HepG2 (cell line): ENCODE results near the gene CACNG4. TPM values are rescaled to one million over a fixed set of nuclear protein-coding genes. Genes with fewer than 3 reads are reported as not detected.
A peak's percentile ranks its signal among the peaks of the same experiment; 100 is the strongest.

Source experiments
- ATAC-seq: fragments of 200-7000 bp; cut with Tn5 transposase; 3 replicates; pipeline ENCODE4 v1.9.1; 2020; ENCODE audit warnings: mild to moderate bottlenecking, moderate library complexity
- BruUV-seq: library from RNA; stranded (reverse); fragments of 400-500 nt; replicated peaks from 2 replicates; lab custom pipeline; 2021; lab: Mats Ljungman, UMichigan
- CTCF ChIA-PET: fragments of 300-600 bp; formaldehyde crosslinking; extraction: SDS; loops from one replicate; lab custom pipeline; 2021; ENCODE audit warnings: low total read pairs, inconsistent platforms, low intra/inter-chr PET ratio; lab: Yijun Ruan, JAX
- POLR2A ChIA-PET: fragments of 350-600 bp; sonication (Branson Sonifier 250); formaldehyde crosslinking; loops from one replicate; lab custom pipeline; 2020; ENCODE audit warnings: antibody characterized with exemption, inconsistent platforms; lab: Yijun Ruan, JAX
- DNase-seq: peaks from one replicate; pipeline ENCODE4 v3.0.0-alpha.2; 2015; ENCODE audit warnings: low spot score
- FAIRE-seq: peaks from 3 replicates; lab custom pipeline; 2011; peaks lifted over from hg19 to GRCh38; lab: Jason Lieb, UNC
- H2AFZ ChIP-seq: one replicate; pipeline ENCODE4 v1.6.1; 2011; ENCODE audit warnings: low read length, inconsistent platforms
- H3K27ac ChIP-seq: fragments of 300-600 bp; 3 replicates; pipeline ENCODE4 v1.8.0; 2011; ENCODE audit warnings: mixed run types, mild to moderate bottlenecking, mixed read lengths, low read length, inconsistent platforms; ENCODE audit not compliant: insufficient read depth; ENCODE audit errors: extremely low read length
- H3K27me3 ChIP-seq, 2 experiments: fragments of 200-600 bp in 1 of 2; 2 replicates in 1 of 2; 3 replicates in 1 of 2; pipeline versions ENCODE4 v1.6.0 to v1.8.0; 2011; ENCODE audit warnings: low read length in 2 of 2, mild to moderate bottlenecking in 2 of 2, moderate library complexity in 2 of 2, inconsistent platforms in 1 of 2; ENCODE audit not compliant: insufficient read depth in 2 of 2, control insufficient read depth in 1 of 2
- H3K36me3 ChIP-seq, 2 experiments: fragments of 200-600 bp in 1 of 2; replicated peaks in 1 of 2; 2 replicates in 1 of 2; 3 replicates in 1 of 2; pipeline versions ENCODE4 v1.5.1 to v1.8.0; 2011; ENCODE audit warnings: low read length in 2 of 2, inconsistent platforms in 1 of 2; ENCODE audit not compliant: insufficient read depth in 2 of 2, control insufficient read depth in 1 of 2
- H3K4me1 ChIP-seq: 2 replicates; pipeline ENCODE4 v1.5.1; 2012; ENCODE audit warnings: low read length, inconsistent platforms; ENCODE audit not compliant: insufficient read depth
- H3K4me2 ChIP-seq: 2 replicates; pipeline ENCODE4 v1.6.0; 2011; ENCODE audit warnings: low read depth, low read length, inconsistent platforms
- H3K4me3 ChIP-seq, 3 experiments: fragments of 200-600 bp in 1 of 3; sonication (generic), shearing (Covaris generic) in 1 of 3; replicated peaks in 1 of 3; 2 replicates each; pipeline ENCODE4 v1.5.1; 2011 to 2016; ENCODE audit warnings: low read length in 3 of 3, inconsistent platforms in 2 of 3, low read depth in 2 of 3, mild to moderate bottlenecking in 2 of 3, control low read depth in 1 of 3, mixed read lengths in 1 of 3; ENCODE audit not compliant: insufficient read depth in 1 of 3
- H3K79me2 ChIP-seq: one replicate; pipeline ENCODE4 v1.6.1; 2011; ENCODE audit warnings: low read length, inconsistent platforms; ENCODE audit not compliant: insufficient read depth
- H3K9ac ChIP-seq: 2 replicates; pipeline ENCODE4 v1.6.0; 2011; ENCODE audit warnings: mild to moderate bottlenecking, low read depth, low read length, inconsistent platforms; ENCODE audit not compliant: insufficient read depth
- H3K9me3 ChIP-seq: 2 replicates; pipeline ENCODE4 v1.5.1; 2012; ENCODE audit warnings: mild to moderate bottlenecking, low read length
- H4K20me1 ChIP-seq: 2 replicates; pipeline ENCODE4 v1.6.0; 2011; ENCODE audit warnings: inconsistent platforms, mild to moderate bottlenecking, low read length, moderate library complexity; ENCODE audit not compliant: insufficient read depth
- CENPT ChIP-seq: sonication (generic); formaldehyde crosslinking; IDR thresholded peaks from 2 replicates; pipeline ENCODE4 v1.8.0; 2022; ENCODE audit warnings: low read depth, mild to moderate bottlenecking, moderate library complexity, missing genetic modification reagents
- FOXP1 ChIP-seq, 2 experiments: fragments of 450-650 bp in 1 of 2; IDR thresholded peaks; 2 replicates each; pipeline ENCODE4 v1.6.1; 2017 to 2018; ENCODE audit warnings: antibody characterized with exemption in 1 of 2
- GATA4 ChIP-seq: sonication (generic); IDR thresholded peaks from 2 replicates; pipeline ENCODE4 v1.6.1; 2016; ENCODE audit warnings: antibody characterized with exemption, low read depth, borderline replicate concordance
- MYNN ChIP-seq: sonication (generic); formaldehyde crosslinking; IDR thresholded peaks from 2 replicates; pipeline ENCODE4 v1.4.0; 2020; ENCODE audit warnings: mild to moderate bottlenecking, low read depth, missing genetic modification reagents
- ZC3H13 ChIP-seq: sonication (generic); formaldehyde crosslinking; IDR thresholded peaks from 2 replicates; pipeline ENCODE4 v1.8.1; 2023; ENCODE audit warnings: mild to moderate bottlenecking, missing genetic modification reagents, moderate library complexity
- ZNF263 ChIP-seq: sonication (generic); formaldehyde crosslinking; IDR thresholded peaks from 2 replicates; pipeline ENCODE4 v1.4.0; 2020; ENCODE audit warnings: missing genetic modification reagents
- ZSCAN25 ChIP-seq: sonication (generic); formaldehyde crosslinking; IDR thresholded peaks from 2 replicates; pipeline ENCODE4 v1.8.0; 2022; ENCODE audit warnings: mild to moderate bottlenecking, missing genetic modification reagents
- WGBS: methylation state at CpG from one replicate; pipeline ENCODE4 v1.1.6; 2017; ENCODE audit warnings: low lambda C conversion rate; 5-methylcytosine and 5-hydroxymethylcytosine counted together
- in situ Hi-C: cut with HindIII; loops from 2 replicates; pipeline ENCODE4 v1.10.0; 2017; ENCODE audit warnings: low pct_unique_long_range_greater_than_20kb; ENCODE audit not compliant: extremely low pct_ligation_motif_present
- intact Hi-C: fragments of 100-400 bp; cut with micrococcal nuclease; formaldehyde crosslinking; loops from one replicate; pipeline ENCODE4 v1.10.0; 2022; ENCODE audit not compliant: unreplicated experiment
- polyA plus RNA-seq, 8 experiments: library from polyadenylated mRNA; depleted of rRNA in 3 of 8; stranded (reverse) in 7 of 8; unstranded in 1 of 8; fragments of >200 nt; fragmentation: Illumina TruSeq in 4 of 8; extraction: Trizol in 4 of 8; gene quantifications; 2 replicates each; pipeline versions ENCODE4 v1.2.1 to v1.2.3, GENCODE V29; 2011 to 2016; ENCODE audit warnings: low read depth in 4 of 8, missing spikeins in 1 of 8, mixed read lengths in 1 of 8; ENCODE audit not compliant: insufficient read depth in 1 of 8
- total RNA-seq, 5 experiments: library from RNA; depleted of rRNA; stranded (reverse); fragments of >200 nt; fragmentation: Illumina TruSeq; extraction: Trizol; gene quantifications; 2 replicates each; pipeline ENCODE4 v1.2.3, GENCODE V29; 2016; ENCODE audit warnings: low read depth in 1 of 5
- TF ChIP-seq, protein P1 (sequence below): sonication (generic); formaldehyde crosslinking; IDR thresholded peaks from 2 replicates; pipeline ENCODE4 v1.5.1; 2020; ENCODE audit warnings: mild to moderate bottlenecking, missing genetic modification reagents, moderate library complexity
- TF ChIP-seq, protein P2 (sequence below): sonication (generic); formaldehyde crosslinking; IDR thresholded peaks from 2 replicates; pipeline ENCODE4 v1.4.0; 2020; ENCODE audit warnings: missing genetic modification reagents, borderline replicate concordance

Gene CACNG4
- total and polyA plus RNA-seq, 2 of the 13 experiments (the other 11 are each of a cell fraction or from before 2014, with no cell fraction given), result 0.09 TPM

DNA sequence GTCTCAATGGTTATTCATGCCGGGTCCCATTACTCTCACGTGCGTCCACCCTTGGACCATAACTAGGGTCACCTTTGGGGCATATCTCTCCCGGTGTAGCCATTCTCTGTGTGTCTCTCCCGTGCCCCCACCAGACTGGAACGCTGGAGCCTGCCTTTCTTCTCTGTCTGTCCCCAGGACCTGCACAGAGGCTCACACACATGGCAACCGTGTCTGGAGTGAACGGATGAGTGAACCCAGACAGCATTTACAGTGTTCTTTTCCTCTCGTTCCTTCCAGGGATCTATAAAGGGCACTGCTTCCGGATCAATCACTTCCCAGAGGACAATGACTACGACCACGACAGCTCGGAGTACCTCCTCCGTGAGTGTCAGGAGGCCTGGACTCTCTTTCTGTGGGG is 53.4 kb downstream of the CACNG4 start (continued):
- TF ChIP-seq, protein P1, sequence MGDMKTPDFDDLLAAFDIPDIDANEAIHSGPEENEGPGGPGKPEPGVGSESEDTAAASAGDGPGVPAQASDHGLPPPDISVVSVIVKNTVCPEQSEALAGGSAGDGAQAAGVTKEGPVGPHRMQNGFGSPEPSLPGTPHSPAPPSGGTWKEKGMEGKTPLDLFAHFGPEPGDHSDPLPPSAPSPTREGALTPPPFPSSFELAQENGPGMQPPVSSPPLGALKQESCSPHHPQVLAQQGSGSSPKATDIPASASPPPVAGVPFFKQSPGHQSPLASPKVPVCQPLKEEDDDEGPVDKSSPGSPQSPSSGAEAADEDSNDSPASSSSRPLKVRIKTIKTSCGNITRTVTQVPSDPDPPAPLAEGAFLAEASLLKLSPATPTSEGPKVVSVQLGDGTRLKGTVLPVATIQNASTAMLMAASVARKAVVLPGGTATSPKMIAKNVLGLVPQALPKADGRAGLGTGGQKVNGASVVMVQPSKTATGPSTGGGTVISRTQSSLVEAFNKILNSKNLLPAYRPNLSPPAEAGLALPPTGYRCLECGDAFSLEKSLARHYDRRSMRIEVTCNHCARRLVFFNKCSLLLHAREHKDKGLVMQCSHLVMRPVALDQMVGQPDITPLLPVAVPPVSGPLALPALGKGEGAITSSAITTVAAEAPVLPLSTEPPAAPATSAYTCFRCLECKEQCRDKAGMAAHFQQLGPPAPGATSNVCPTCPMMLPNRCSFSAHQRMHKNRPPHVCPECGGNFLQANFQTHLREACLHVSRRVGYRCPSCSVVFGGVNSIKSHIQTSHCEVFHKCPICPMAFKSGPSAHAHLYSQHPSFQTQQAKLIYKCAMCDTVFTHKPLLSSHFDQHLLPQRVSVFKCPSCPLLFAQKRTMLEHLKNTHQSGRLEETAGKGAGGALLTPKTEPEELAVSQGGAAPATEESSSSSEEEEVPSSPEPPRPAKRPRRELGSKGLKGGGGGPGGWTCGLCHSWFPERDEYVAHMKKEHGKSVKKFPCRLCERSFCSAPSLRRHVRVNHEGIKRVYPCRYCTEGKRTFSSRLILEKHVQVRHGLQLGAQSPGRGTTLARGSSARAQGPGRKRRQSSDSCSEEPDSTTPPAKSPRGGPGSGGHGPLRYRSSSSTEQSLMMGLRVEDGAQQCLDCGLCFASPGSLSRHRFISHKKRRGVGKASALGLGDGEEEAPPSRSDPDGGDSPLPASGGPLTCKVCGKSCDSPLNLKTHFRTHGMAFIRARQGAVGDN (CRISPR knock-in tag), result no peak

DNA sequence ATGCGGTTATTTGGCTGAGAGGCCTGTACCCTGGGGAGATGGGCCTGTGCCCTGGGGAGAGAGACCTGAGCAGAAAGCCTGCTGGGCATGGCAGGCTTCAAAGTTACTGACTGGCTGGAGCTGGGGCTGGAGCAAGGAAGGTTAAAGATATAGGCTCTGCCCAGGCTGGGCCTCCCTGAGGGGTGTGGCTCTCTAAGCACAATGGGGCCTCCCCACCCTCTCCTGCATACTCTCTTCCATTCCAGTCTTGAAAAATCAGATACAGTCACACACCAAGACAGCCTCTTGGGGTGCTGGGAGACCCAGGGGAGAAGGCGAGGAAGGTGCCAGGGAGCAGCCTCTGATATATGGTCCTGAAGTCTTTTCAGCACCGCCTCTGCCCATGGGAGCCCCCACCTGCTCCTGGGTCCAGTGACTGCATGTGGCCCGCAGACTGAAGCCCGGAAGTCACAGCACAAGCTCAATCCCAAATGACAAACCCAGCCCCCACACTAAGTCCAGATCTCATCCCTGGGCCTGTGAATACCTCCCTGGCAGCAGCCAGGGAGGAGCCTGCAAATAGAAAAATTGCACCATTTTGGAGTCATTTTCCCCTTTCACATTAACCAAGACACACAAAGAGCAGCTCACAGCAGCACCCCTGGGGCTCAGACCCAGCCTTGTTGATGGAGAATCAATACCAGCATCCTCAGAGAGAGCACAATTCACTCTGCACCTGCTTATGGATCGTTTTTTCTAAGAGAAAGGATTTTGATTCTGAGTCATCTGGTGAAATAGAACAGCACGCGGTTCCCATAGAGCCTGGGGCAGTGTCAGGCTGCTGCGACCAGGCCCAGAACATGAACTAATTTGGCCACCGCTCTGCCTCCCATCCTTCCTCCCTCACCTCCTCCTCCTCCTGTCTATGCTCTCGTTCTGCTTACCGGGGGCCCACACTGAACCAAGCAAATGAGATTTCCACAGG is 54.2 kb downstream of the CACNG4 start:
- Histone ChIP-seq H3K4me2 (no peak overlapping the region), H3K4me1 (peaks cover 16% of the 10 kb centered on the region), H3K4me3 (no peak overlapping the region), H4K20me1 (no peaks in the 10 kb centered on the region), H3K9me3 (no peaks in the 10 kb centered on the region), H3K27me3 (peaks cover 10 to 19% of the 10 kb centered on the region in 2 experiments; a peak in 4 of 5 replicates), H2AFZ (no peak overlapping the region)
- ATAC-seq (no peak), DNase-seq (no peak), FAIRE-seq (no peak)
- 71% methylated on average over 11 of the region's 12 CpGs for WGBS
- CTCF ChIA-PET, result no interaction called here
- intact Hi-C loops, result no loop called here
- in situ Hi-C loops, result no loop called here
- no peak for TF ChIP-seq GATA4
- TF ChIP-seq, protein P2, sequence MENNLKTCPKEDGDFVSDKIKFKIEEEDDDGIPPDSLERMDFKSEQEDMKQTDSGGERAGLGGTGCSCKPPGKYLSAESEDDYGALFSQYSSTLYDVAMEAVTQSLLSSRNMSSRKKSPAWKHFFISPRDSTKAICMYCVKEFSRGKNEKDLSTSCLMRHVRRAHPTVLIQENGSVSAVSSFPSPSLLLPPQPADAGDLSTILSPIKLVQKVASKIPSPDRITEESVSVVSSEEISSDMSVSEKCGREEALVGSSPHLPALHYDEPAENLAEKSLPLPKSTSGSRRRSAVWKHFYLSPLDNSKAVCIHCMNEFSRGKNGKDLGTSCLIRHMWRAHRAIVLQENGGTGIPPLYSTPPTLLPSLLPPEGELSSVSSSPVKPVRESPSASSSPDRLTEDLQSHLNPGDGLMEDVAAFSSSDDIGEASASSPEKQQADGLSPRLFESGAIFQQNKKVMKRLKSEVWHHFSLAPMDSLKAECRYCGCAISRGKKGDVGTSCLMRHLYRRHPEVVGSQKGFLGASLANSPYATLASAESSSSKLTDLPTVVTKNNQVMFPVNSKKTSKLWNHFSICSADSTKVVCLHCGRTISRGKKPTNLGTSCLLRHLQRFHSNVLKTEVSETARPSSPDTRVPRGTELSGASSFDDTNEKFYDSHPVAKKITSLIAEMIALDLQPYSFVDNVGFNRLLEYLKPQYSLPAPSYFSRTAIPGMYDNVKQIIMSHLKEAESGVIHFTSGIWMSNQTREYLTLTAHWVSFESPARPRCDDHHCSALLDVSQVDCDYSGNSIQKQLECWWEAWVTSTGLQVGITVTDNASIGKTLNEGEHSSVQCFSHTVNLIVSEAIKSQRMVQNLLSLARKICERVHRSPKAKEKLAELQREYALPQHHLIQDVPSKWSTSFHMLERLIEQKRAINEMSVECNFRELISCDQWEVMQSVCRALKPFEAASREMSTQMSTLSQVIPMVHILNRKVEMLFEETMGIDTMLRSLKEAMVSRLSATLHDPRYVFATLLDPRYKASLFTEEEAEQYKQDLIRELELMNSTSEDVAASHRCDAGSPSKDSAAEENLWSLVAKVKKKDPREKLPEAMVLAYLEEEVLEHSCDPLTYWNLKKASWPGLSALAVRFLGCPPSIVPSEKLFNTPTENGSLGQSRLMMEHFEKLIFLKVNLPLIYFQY (CRISPR knock-in tag), result no peak
- TF ChIP-seq FOXP1 (IDR thresholded peaks at IDR 0.05), result no peak
- no peak for TF ChIP-seq FOXP1 (CRISPR knock-in tag; IDR thresholded peaks at IDR 0.05)
- TF ChIP-seq CENPT (CRISPR knock-in tag), result no peak
- TF ChIP-seq ZNF263, result 0 out of 2 replicates have a peak, but pooled peaks have one; percentile 30
- no peak for TF ChIP-seq ZSCAN25
- TF ChIP-seq ZC3H13, result no peak
- TF ChIP-seq MYNN (CRISPR knock-in tag), result no peak
- TF ChIP-seq, all 625 proteins: peak for 1
- no peaks in the 10 kb centered on the region for H3K79me2 ChIP-seq
- no peak overlapping the region for H3K27ac ChIP-seq
- BruUV-seq, result no TSS peak
- no peak overlapping the region for H3K9ac ChIP-seq
- POLR2A ChIA-PET, result no interaction called here
- no peaks in the 10 kb centered on the region for H3K36me3 ChIP-seq
